Retinal pigment epithelial cell (primary cell): ENCODE measurements around the gene STIM1.

Source experiments
- DNase-seq: peaks from one replicate; pipeline ENCODE4 v3.0.0-alpha.2; 2010; ENCODE audit warnings: low read depth
- H3K4me3 ChIP-seq: 2 replicates; pipeline ENCODE4 v1.5.1; 2011; ENCODE audit warnings: mild to moderate bottlenecking, low read length, control low read depth, moderate library complexity
- TF ChIP-seq, protein P1 (sequence below): conservative IDR thresholded peaks from 2 replicates; pipeline ENCODE4 v1.5.1; 2011; ENCODE audit warnings: low read depth, low read length, control low read depth, inconsistent platforms

The STIM1 gene

GRCh38 chr11:3815845-3816244 is 39.6 kb upstream of the STIM1 start:
- no peak for DNase-seq
- TF ChIP-seq, protein P1, sequence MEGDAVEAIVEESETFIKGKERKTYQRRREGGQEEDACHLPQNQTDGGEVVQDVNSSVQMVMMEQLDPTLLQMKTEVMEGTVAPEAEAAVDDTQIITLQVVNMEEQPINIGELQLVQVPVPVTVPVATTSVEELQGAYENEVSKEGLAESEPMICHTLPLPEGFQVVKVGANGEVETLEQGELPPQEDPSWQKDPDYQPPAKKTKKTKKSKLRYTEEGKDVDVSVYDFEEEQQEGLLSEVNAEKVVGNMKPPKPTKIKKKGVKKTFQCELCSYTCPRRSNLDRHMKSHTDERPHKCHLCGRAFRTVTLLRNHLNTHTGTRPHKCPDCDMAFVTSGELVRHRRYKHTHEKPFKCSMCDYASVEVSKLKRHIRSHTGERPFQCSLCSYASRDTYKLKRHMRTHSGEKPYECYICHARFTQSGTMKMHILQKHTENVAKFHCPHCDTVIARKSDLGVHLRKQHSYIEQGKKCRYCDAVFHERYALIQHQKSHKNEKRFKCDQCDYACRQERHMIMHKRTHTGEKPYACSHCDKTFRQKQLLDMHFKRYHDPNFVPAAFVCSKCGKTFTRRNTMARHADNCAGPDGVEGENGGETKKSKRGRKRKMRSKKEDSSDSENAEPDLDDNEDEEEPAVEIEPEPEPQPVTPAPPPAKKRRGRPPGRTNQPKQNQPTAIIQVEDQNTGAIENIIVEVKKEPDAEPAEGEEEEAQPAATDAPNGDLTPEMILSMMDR, result no peak
- no peak overlapping the region for H3K4me3 ChIP-seq

- DNase-seq, result no peak
- TF ChIP-seq, protein P1, result no peak
- no peak overlapping the region for H3K4me3 ChIP-seq
Observed at GRCh38 chr11:3816673-3817072, 38.8 kb upstream of the STIM1 start.

GRCh38 chr11:3817181-3817800 is 38.2 kb upstream of the STIM1 start:
- DNase-seq, result no peak
- TF ChIP-seq, protein P1, result no peak
- H3K4me3 ChIP-seq, result no peak overlapping the region

- TF ChIP-seq, protein P1, result no peak
- no peak overlapping the region for H3K4me3 ChIP-seq
- DNase-seq, result no peak
Observed at GRCh38 chr11:3820971-3821370, 34.5 kb upstream of the STIM1 start.

- TF ChIP-seq, protein P1, result no peak
- DNase-seq, result no peak
Observed at GRCh38 chr11:3822312-3822711, 33.2 kb upstream of the STIM1 start.

DNA sequence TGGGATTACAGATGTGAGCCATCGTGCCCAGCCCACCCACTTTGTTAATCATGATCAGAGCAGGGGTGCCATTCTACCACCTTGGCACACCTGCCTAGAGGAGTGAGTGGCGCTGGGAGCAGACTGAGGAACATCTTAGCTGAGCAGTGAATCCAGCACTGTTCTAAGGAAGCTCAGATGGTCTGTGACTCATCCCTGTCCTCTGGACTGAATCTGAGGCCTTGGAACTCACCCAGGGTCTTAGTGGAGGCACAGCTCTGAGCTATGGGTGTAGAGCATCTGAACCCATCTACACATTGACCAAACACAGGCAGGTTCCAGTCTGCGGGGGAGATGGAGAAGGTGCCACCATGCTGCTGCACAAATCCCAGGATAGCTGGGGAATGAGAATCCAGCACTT is 32.2 kb upstream of the STIM1 start:
- TF ChIP-seq, protein P1, result no peak
- no peak overlapping the region for H3K4me3 ChIP-seq
- DNase-seq, result no peak

More at GRCh38 chr11:3822312-3822711, 33.2 kb upstream of the STIM1 start:
- H3K4me3 ChIP-seq, result no peak overlapping the region

DNA sequence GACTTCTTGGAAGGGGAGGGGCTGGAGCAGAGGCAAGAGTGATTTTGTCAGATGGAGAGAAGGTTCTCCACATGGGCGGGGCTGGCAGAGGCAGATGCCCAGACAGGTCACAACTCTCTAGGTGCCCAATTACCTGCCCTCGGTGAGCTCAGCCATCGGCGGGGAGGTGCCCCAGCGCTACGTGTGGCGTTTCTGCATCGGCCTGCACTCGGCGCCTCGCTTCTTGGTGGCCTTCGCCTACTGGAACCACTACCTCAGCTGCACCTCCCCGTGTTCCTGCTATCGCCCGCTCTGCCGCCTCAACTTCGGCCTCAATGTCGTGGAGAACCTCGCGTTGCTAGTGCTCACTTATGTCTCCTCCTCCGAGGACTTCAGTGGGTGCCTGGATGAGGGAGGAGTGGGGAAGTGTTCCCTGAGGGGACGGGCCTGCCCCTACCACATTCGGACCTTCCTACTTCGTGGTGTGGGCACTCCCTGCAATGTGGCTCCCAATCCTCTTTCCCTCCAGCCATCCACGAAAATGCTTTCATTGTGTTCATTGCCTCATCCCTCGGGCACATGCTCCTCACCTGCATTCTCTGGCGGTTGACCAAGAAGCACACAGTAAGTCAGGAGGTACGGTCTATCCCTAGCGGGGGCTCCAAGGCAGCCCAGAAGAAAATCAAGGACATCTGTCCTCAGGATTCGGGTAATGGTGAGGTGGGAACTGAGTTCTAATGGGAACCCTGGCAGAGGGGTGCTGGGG is 31.5 kb upstream of the STIM1 start:
- no peak for DNase-seq
- H3K4me3 ChIP-seq, result no peak overlapping the region
- TF ChIP-seq, protein P1, result no peak
